VCaP (cell line): Measurements from ENCODE around the gene CCM2L.

Experiments
- H3K27ac ChIP-seq: fragments of 450-650 bp; 2 replicates; pipeline ENCODE4 v1.5.1; 2017
- TF ChIP-seq, protein P1 (sequence below): fragments of 450-650 bp; conservative IDR thresholded peaks from 2 replicates; pipeline ENCODE4 v1.5.1; 2017; ENCODE audit warnings: mild to moderate bottlenecking, moderate library complexity

The CCM2L gene

GRCh38 chr20:31996996-31997395, 13.2 kb upstream of the CCM2L start:
- TF ChIP-seq, protein P1, sequence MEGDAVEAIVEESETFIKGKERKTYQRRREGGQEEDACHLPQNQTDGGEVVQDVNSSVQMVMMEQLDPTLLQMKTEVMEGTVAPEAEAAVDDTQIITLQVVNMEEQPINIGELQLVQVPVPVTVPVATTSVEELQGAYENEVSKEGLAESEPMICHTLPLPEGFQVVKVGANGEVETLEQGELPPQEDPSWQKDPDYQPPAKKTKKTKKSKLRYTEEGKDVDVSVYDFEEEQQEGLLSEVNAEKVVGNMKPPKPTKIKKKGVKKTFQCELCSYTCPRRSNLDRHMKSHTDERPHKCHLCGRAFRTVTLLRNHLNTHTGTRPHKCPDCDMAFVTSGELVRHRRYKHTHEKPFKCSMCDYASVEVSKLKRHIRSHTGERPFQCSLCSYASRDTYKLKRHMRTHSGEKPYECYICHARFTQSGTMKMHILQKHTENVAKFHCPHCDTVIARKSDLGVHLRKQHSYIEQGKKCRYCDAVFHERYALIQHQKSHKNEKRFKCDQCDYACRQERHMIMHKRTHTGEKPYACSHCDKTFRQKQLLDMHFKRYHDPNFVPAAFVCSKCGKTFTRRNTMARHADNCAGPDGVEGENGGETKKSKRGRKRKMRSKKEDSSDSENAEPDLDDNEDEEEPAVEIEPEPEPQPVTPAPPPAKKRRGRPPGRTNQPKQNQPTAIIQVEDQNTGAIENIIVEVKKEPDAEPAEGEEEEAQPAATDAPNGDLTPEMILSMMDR = no peak

GRCh38 chr20:31998246-31998645, 12.0 kb upstream of the CCM2L start:
- TF ChIP-seq, protein P1 = no peak
- H3K27ac ChIP-seq = no peak overlapping the region

More at GRCh38 chr20:31996996-31997395, 13.2 kb upstream of the CCM2L start:
- no peak overlapping the region for H3K27ac ChIP-seq

DNA sequence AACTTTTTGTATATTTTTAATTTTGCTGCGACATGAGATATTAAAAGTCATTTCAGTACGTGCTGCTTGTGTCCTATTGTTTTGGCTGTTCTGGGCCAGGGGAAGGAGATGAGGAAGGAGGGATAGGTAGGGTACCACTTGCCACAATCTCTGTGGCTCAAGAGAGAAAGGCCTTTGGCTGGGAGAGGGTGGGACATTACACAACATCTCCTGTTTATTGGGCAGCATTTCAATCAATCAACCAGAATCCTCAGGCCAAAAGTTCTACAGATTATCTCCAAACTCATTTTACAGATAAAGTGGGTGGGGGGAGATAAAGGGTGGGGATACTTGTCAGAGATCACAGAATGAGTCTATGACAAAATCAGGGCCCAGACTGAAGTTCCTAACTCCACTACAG, 6.9 kb upstream of the CCM2L start:
- H3K27ac ChIP-seq = no peak overlapping the region
- TF ChIP-seq, protein P1 = no peak

DNA sequence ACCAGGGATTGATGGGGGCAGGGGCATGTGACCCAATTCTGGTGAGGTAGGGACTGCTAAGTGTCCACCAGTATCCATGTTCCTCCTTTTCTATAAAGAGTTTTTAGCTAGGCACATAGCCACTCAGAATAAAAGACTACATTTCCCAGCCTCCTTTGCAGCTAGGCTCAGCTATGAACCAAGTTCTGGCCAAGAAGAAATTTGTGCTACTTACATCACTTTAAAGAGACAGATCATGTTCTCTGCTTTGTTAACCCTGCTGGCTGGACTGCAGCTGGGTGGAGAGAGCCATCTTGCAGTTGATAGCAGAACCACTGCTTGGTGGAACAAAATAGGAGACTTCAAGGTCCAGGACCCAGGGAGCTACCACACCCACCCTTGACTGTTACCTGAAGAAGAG, 5.3 kb upstream of the CCM2L start:
- TF ChIP-seq, protein P1 = no peak
- H3K27ac ChIP-seq = no peak overlapping the region

GRCh38 chr20:32006053-32006452, 4.2 kb upstream of the CCM2L start:
- no peak overlapping the region for H3K27ac ChIP-seq
- TF ChIP-seq, protein P1 = no peak

DNA sequence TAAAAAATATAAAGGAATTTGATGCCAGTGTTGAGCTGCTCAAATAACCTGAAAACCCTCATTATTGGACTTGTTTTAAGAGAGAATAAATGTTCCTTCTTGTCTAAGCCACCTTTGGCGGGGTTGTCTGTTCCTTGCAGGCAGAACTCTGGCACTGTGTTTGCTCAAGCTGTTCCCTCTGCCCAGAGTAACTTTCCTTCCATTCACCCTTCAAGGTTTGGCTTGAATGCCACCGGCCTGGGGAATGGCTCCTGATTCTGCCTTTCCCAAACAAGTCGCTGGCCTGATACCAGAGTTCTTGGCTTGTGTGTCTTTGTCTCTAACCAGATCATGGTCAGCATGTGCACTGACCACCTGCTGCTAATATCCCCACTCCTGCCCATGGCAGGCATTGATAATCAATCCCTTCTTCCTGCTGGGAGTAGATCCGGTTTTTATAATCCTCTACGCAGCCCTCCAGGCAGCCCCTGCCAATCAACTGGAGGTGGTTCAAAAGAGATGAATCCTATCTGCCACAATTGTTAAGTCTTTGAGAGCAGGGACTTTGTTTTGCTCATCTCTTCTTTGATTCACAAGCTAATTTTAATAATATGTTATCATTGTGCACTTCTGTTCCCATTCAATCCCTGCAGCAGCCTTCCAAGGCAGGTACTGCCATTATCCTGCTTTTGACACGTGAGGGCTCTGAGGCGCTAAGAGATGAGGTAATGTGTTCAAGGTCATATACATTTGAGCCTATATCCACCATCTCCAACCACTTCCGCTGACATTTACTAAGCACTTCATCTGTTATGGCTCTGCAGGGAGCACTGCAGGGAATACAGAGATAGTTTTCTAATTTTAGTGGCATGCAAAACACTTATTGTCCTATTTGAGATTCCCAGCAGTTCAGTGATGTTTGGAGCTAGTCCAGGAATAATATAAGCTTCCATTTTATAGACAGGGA, 3.1 kb upstream of the CCM2L start:
- TF ChIP-seq, protein P1 = no peak

GRCh38 chr20:32007787-32008616, 2.2 kb upstream of the CCM2L start:
- H3K27ac ChIP-seq = no peak overlapping the region
- TF ChIP-seq, protein P1 = no peak

More for the DNA sequence above, 3.1 kb upstream of the CCM2L start:
- H3K27ac ChIP-seq = no peak overlapping the region
